ENCODE data around the gene APAF1.

APAF1 gene

GRCh38 chr12:98679611-98680005, 34.5 kb downstream of the APAF1 start:
- ChIA-PET CTCF (interaction anchor here (1.0 to 1.1 kb wide), 4 partner anchors 10 to 113 kb away, joined by 3 to 5 read pairs (median 4); no protein-coding TSS in a partner anchor), POLR2A (no interaction called here)
- no peak for DNase-seq (ENCODE audit: extremely low spot score)
- no peak for TF ChIP-seq CTCF (IDR thresholded peaks at IDR 0.05; ENCODE audit: control extremely low read depth, extremely low read depth, low read depth, missing control alignments)

DNA sequence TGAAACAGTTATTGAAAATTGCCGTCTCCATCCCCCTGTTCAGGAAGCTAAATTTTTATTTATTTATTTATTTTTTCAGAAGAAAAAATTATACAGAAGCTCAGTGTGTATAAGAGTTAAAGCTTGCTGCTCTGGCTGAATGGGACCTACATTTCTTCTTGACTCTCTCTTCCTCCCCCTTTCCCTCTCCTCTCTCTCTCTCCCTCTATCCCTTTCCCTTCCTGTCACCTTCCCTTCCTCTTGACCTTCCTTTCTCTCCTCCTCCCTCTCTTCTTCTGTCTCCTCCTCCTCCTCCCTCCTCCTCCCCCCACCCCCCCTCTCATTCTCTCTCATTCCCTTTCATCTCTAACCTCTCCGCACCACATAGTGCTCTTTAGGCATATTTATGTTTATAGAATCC, 39.1 kb downstream of the APAF1 start:
- no peak for DNase-seq (ENCODE audit: extremely low spot score)
- TF ChIP-seq CTCF (IDR thresholded peaks at IDR 0.05; ENCODE audit: control extremely low read depth, extremely low read depth, low read depth, missing control alignments) = no peak
- ChIA-PET CTCF (interaction anchor here (0.9 to 1.5 kb wide), 3 partner anchors 10 to 28 kb away, joined by 3 read pairs; no protein-coding TSS in a partner anchor), POLR2A (no interaction called here)

- ChIA-PET POLR2A (no interaction called here), CTCF (no interaction called here)
- no peak for TF ChIP-seq CTCF (IDR thresholded peaks at IDR 0.05; ENCODE audit: control extremely low read depth, extremely low read depth, low read depth, missing control alignments)
- DNase-seq (ENCODE audit: extremely low spot score) = no peak
Observed at GRCh38 chr12:98686603-98687002, 41.5 kb downstream of the APAF1 start.

DNA sequence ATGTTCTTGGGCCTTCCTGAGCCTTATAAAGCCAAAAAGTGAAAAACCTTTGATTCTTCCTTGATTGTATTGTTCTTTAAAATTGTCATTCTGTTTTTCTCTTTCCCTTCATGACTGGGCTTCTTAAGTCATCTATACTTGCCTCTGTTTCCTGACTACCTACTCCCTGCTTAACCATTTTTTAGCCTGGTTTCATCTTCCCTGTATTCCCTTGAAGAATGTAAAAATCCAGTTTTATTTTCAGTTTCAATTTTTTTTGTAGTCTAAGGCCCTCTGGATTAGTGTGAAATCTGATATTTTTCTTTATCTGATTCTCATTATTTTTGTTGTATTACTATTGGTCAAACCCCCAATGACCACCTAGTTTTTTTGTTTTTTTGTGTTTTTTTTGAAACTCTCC, 46.3 kb downstream of the APAF1 start:
- ChIA-PET POLR2A (no interaction called here), CTCF (interaction anchor here (1.1 to 1.7 kb wide), 4 partner anchors 9 to 34 kb away, joined by 4 to 5 read pairs (median 4); no protein-coding TSS in a partner anchor)

DNA sequence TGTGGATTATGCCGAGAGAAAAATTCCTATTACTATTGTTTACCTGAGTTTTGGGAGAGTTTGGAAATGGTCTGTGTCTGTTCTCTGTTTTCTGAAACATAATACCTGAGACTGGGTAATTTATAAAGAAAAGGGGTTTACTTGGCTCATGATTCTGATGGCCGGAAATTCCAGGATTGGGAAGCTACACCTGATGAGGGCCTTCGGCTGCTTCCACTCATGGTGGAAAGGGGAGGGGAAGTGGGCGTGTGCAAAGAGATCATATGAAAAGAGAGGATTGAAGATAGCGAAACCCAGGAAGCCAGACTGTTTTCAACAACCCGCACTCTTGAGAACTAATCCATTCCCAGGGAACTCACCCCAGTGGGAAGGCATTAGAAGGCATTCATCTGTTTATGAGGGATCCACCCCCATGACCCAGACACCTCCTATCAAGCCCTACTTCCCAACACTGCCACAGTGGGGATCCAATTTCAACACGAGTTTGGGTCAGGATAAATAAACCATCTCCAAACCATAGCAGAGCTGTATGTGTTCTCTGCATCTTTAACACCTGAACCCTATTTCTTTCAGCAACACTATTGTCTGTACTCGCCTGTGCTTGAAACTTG, 51.1 kb downstream of the APAF1 start:
- POLR2A ChIA-PET = no interaction called here
- DNase-seq (ENCODE audit: extremely low spot score) = no peak
- no peak for TF ChIP-seq CTCF (IDR thresholded peaks at IDR 0.05; ENCODE audit: control extremely low read depth, extremely low read depth, low read depth, missing control alignments)
- CTCF ChIA-PET = interaction anchor here (1.2 to 1.6 kb wide), 2 partner anchors 15 to 303 kb away, joined by 4 read pairs; no protein-coding TSS in a partner anchor

More for the DNA sequence above, 46.3 kb downstream of the APAF1 start:
- TF ChIP-seq CTCF (IDR thresholded peaks at IDR 0.05; ENCODE audit: control extremely low read depth, extremely low read depth, low read depth, missing control alignments) = no peak
- no peak for DNase-seq (ENCODE audit: extremely low spot score)

DNA sequence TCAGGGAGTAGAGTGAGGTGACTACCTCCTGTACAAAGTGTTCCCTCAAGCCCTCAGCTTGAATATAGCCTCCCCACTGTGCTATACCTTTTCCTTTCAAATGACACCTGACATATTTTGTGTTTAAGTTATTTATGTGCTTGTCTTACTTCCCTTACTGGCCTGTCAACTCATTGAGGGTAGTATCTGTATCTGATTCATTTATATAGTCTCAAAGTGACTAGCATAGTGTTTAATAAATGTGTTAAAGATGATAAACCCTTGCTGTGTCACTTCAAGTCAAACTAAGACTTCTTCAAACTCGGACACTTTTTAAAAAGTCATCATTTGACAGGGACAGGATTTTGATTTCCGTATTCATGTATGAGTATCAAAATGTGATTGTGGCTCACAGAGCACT, 52.1 kb downstream of the APAF1 start:
- ChIA-PET CTCF (interaction anchor here (1.2 to 1.6 kb wide), 2 partner anchors 14 to 302 kb away, joined by 4 read pairs; no protein-coding TSS in a partner anchor), POLR2A (no interaction called here)
- DNase-seq (ENCODE audit: extremely low spot score) = no peak
- TF ChIP-seq CTCF (IDR thresholded peaks at IDR 0.05; ENCODE audit: control extremely low read depth, extremely low read depth, low read depth, missing control alignments) = no peak

Measured in GM10248 (cell line).